HG03378 (cell line): Measurements from ENCODE around the gene IGSF9B.

ENCODE experiments used
- ATAC-seq: cut with Tn5 transposase; IDR thresholded peaks from one replicate; pipeline ENCODE4 v1.9.1; 2021; ENCODE audit warnings: mild to moderate bottlenecking, moderate library complexity; ENCODE audit not compliant: unreplicated experiment

IGSF9B gene

DNA sequence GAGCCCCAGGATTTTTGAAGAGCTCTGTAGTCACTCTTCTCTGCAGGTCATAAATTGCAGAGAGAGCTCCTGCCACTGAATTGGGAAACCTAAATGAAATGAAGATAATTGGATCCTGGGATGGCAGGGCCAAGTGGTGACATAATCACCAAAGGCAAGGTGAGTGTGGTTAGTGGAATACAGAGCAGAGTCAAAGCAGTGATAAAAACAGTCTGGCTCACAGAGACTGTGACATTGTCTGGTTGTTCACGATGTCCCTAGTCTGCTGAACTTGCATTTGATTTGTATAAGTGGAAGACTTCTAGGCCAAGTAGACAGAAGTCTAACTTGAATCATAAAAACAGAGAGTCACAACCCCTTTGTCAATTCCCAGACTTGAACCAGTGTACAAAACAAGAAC is 84.6 kb downstream of the IGSF9B start:
- no peak for ATAC-seq

GRCh38 chr11:133867456-133867855 is 89.3 kb downstream of the IGSF9B start:
- no peak for ATAC-seq

- ATAC-seq: no peak
Measured at GRCh38 chr11:133865466-133865865, 91.3 kb downstream of the IGSF9B start.

GRCh38 chr11:133864756-133865155 is 92.0 kb downstream of the IGSF9B start:
- no peak for ATAC-seq

- no peak for ATAC-seq
Measured at GRCh38 chr11:133860151-133860550, 96.6 kb downstream of the IGSF9B start.
